Measurements from ENCODE around the gene MAGI1.

Gene MAGI1

GRCh38 chr3:65632414-65632813, 406.3 kb downstream of the MAGI1 start:
- H3K36me3 ChIP-seq (ENCODE audit: low read length), result no peaks in the 10 kb centered on the region
- no peak overlapping the region for H3K9ac ChIP-seq (ENCODE audit: low read length)
- H3K27ac ChIP-seq (ENCODE audit: low read depth, low read length), result no peak overlapping the region
- 0 out of 2 replicates have a peak, but pooled peaks cover 3% of the 10 kb centered on the region for H3K27me3 ChIP-seq (ENCODE audit: low read length)
- no peak overlapping the region for H2AFZ ChIP-seq (ENCODE audit: low read depth, low read length, severe bottlenecking)
- TF ChIP-seq CTCF (IDR thresholded peaks at IDR 0.05; ENCODE audit: insufficient read depth, low read length, poor library complexity, severe bottlenecking), result no peak
- no peak for TF ChIP-seq EZH2phosphoT487 (conservative IDR thresholded peaks at IDR 0.05; ENCODE audit: low read length)
- no peaks in the 10 kb centered on the region for H3K9me2 ChIP-seq (replicated peaks; ENCODE audit: insufficient read depth, low read length)
- no peaks in the 10 kb centered on the region for H3K9me3 ChIP-seq (ENCODE audit: insufficient read depth, low read length)
- no peaks in the 10 kb centered on the region for H3F3A ChIP-seq (ENCODE audit: insufficient read depth)
- no peaks in the 10 kb centered on the region for H4K20me1 ChIP-seq (ENCODE audit: low read depth, low read length)
- H3K79me2 ChIP-seq (ENCODE audit: insufficient read depth, low read length), result no peaks in the 10 kb centered on the region
- no peak overlapping the region for H3K4me2 ChIP-seq (ENCODE audit: low read depth, low read length, poor library complexity, severe bottlenecking)
- H3K4me3 ChIP-seq (ENCODE audit: insufficient read depth, low read length, poor library complexity, severe bottlenecking), result no peak overlapping the region

- Histone ChIP-seq H3K9me3 (ENCODE audit: insufficient read depth, low read length) (no peaks in the 10 kb centered on the region), H3F3A (ENCODE audit: insufficient read depth) (no peaks in the 10 kb centered on the region), H3K27me3 (ENCODE audit: low read length) (0 out of 2 replicates have a peak, but pooled peaks cover 3% of the 10 kb centered on the region), H3K9me2 (replicated peaks; ENCODE audit: insufficient read depth, low read length) (no peaks in the 10 kb centered on the region), H4K20me1 (ENCODE audit: low read depth, low read length) (no peaks in the 10 kb centered on the region), H3K36me3 (ENCODE audit: low read length) (no peaks in the 10 kb centered on the region), H3K4me2 (ENCODE audit: low read depth, low read length, poor library complexity, severe bottlenecking) (no peak overlapping the region), H2AFZ (ENCODE audit: low read depth, low read length, severe bottlenecking) (no peak overlapping the region), H3K27ac (ENCODE audit: low read depth, low read length) (no peak overlapping the region), H3K4me3 (ENCODE audit: insufficient read depth, low read length, poor library complexity, severe bottlenecking) (no peak overlapping the region), H3K79me2 (ENCODE audit: insufficient read depth, low read length) (no peaks in the 10 kb centered on the region), H3K9ac (ENCODE audit: low read length) (no peak overlapping the region)
- TF ChIP-seq EZH2phosphoT487 (conservative IDR thresholded peaks at IDR 0.05; ENCODE audit: low read length), result no peak
- TF ChIP-seq CTCF (IDR thresholded peaks at IDR 0.05; ENCODE audit: insufficient read depth, low read length, poor library complexity, severe bottlenecking), result no peak
Measured at GRCh38 chr3:65628978-65629377, 409.7 kb downstream of the MAGI1 start.

- H3K4me2 ChIP-seq (ENCODE audit: low read depth, low read length, poor library complexity, severe bottlenecking), result no peak overlapping the region
- no peaks in the 10 kb centered on the region for H3F3A ChIP-seq (ENCODE audit: insufficient read depth)
- no peak overlapping the region for H3K27ac ChIP-seq (ENCODE audit: low read depth, low read length)
- H3K36me3 ChIP-seq (ENCODE audit: low read length), result no peaks in the 10 kb centered on the region
- no peaks in the 10 kb centered on the region for H3K9me3 ChIP-seq (ENCODE audit: insufficient read depth, low read length)
- H3K27me3 ChIP-seq (ENCODE audit: low read length), result 0 out of 2 replicates have a peak, but pooled peaks cover 3% of the 10 kb centered on the region
- H3K79me2 ChIP-seq (ENCODE audit: insufficient read depth, low read length), result no peaks in the 10 kb centered on the region
- no peaks in the 10 kb centered on the region for H3K9me2 ChIP-seq (replicated peaks; ENCODE audit: insufficient read depth, low read length)
- H2AFZ ChIP-seq (ENCODE audit: low read depth, low read length, severe bottlenecking), result no peak overlapping the region
- H3K4me3 ChIP-seq (ENCODE audit: insufficient read depth, low read length, poor library complexity, severe bottlenecking), result no peak overlapping the region
- H3K9ac ChIP-seq (ENCODE audit: low read length), result no peak overlapping the region
- TF ChIP-seq EZH2phosphoT487 (conservative IDR thresholded peaks at IDR 0.05; ENCODE audit: low read length), result no peak
- no peak for TF ChIP-seq CTCF (IDR thresholded peaks at IDR 0.05; ENCODE audit: insufficient read depth, low read length, poor library complexity, severe bottlenecking)
- no peaks in the 10 kb centered on the region for H4K20me1 ChIP-seq (ENCODE audit: low read depth, low read length)
Measured at GRCh38 chr3:65627062-65627461, 411.7 kb downstream of the MAGI1 start.
